Neutrophil (primary cell): ENCODE measurements around the gene ETV5.

Experiments
- H3K27ac ChIP-seq: fragments of 200-600 bp; sonication (generic); 2 replicates; pipeline ENCODE4 v1.5.1; 2016; ENCODE audit warnings: mild to moderate bottlenecking, moderate library complexity
- H3K27me3 ChIP-seq: fragments of 200-600 bp; sonication (generic); 2 replicates; pipeline ENCODE4 v1.6.0; 2016; ENCODE audit warnings: mild to moderate bottlenecking
- H3K36me3 ChIP-seq: fragments of 200-600 bp; sonication (generic); 2 replicates; pipeline ENCODE4 v1.5.1; 2017
- H3K4me1 ChIP-seq, 2 experiments: fragments of 200-600 bp in 1 of 2; sonication (generic) in 1 of 2; 1 replicate in 1 of 2; 2 replicates in 1 of 2; pipeline versions ENCODE4 v1.5.1 to v1.6.1; 2013 to 2016; ENCODE audit warnings: low read depth in 1 of 2, low read length in 1 of 2, mild to moderate bottlenecking in 1 of 2, moderate library complexity in 1 of 2; ENCODE audit not compliant: control insufficient read depth in 1 of 2, insufficient read depth in 1 of 2
- H3K4me3 ChIP-seq, 2 experiments: fragments of 200-600 bp in 1 of 2; sonication (generic) in 1 of 2; 1 replicate in 1 of 2; 2 replicates in 1 of 2; pipeline ENCODE4 v1.5.1; 2013 to 2016; ENCODE audit warnings: low read depth in 1 of 2, low read length in 1 of 2, mild to moderate bottlenecking in 1 of 2, moderate library complexity in 1 of 2
- H3K9me3 ChIP-seq: fragments of 200-600 bp; sonication (generic); 2 replicates; pipeline ENCODE4 v1.5.1; 2016
- TF ChIP-seq, protein P1 (sequence below): fragments of 200-600 bp; sonication (generic); IDR thresholded peaks from 2 replicates; pipeline ENCODE4 v1.5.1; 2016; ENCODE audit warnings: antibody characterized with exemption

The ETV5 gene

DNA sequence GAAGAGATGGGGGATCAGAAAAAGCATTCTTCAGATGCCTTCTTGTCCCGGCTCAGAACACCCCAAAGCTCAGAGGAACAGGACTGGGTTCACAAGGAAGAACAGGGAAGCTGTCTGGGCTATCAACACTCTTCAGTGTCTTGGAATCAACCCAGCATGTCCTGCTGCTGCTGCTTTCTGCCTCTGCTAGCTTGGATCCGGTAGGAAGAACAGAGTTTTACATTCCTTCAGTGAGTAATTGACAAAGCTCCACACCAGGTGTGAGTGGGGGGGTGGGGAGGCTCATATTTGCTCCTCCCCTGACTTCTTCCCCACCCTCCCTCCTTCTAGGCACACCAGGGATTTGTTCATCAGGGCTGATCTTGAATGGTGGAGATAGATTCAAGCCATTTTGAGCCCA, 13.1 kb upstream of the ETV5 start:
- Histone ChIP-seq H3K36me3 (no peaks in the 10 kb centered on the region), H3K27ac (no peak overlapping the region), H3K4me3 (no peak overlapping the region), H3K27me3 (peaks cover 35% of the 10 kb centered on the region), H3K9me3 (no peaks in the 10 kb centered on the region), H3K4me1 (no peaks in the 10 kb centered on the region)
- TF ChIP-seq, protein P1, sequence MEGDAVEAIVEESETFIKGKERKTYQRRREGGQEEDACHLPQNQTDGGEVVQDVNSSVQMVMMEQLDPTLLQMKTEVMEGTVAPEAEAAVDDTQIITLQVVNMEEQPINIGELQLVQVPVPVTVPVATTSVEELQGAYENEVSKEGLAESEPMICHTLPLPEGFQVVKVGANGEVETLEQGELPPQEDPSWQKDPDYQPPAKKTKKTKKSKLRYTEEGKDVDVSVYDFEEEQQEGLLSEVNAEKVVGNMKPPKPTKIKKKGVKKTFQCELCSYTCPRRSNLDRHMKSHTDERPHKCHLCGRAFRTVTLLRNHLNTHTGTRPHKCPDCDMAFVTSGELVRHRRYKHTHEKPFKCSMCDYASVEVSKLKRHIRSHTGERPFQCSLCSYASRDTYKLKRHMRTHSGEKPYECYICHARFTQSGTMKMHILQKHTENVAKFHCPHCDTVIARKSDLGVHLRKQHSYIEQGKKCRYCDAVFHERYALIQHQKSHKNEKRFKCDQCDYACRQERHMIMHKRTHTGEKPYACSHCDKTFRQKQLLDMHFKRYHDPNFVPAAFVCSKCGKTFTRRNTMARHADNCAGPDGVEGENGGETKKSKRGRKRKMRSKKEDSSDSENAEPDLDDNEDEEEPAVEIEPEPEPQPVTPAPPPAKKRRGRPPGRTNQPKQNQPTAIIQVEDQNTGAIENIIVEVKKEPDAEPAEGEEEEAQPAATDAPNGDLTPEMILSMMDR: no peak

GRCh38 chr3:186121278-186121677, 12.4 kb upstream of the ETV5 start:
- Histone ChIP-seq H3K4me3 (no peak overlapping the region), H3K4me1 (no peaks in the 10 kb centered on the region), H3K36me3 (no peaks in the 10 kb centered on the region), H3K27me3 (peaks cover 35% of the 10 kb centered on the region), H3K9me3 (no peaks in the 10 kb centered on the region), H3K27ac (no peak overlapping the region)
- TF ChIP-seq, protein P1: no peak

GRCh38 chr3:186119499-186119898, 10.6 kb upstream of the ETV5 start:
- Histone ChIP-seq H3K4me3 (no peak overlapping the region), H3K36me3 (no peaks in the 10 kb centered on the region), H3K27ac (no peak overlapping the region), H3K27me3 (peaks cover 52% of the 10 kb centered on the region), H3K4me1 (no peaks in the 10 kb centered on the region), H3K9me3 (no peaks in the 10 kb centered on the region)
- TF ChIP-seq, protein P1: no peak

DNA sequence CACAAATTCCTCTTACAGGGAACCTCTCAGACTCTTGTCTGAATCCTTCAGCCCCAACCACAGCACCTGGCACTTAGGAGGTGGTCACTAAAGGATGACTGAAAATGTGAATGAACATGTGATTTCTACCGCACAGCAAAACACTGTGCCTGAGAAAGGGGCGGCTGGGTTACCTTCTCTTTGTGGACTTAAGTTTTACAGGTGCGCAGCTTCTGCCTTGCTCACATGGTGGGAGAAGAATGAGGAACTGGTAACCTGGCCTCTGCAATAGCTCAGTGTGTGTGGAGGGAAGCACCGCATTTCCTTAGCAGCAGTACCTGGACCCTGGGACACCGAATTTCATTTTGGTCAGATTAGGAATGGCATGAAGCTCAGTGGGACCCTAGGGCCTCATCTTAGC, 9.8 kb upstream of the ETV5 start:
- H3K4me1 ChIP-seq: no peaks in the 10 kb centered on the region
- no peaks in the 10 kb centered on the region for H3K36me3 ChIP-seq
- H3K27ac ChIP-seq: no peak overlapping the region
- H3K9me3 ChIP-seq: no peaks in the 10 kb centered on the region
- H3K4me3 ChIP-seq: no peak overlapping the region
- TF ChIP-seq, protein P1: no peak
- H3K27me3 ChIP-seq: peaks cover 61% of the 10 kb centered on the region

DNA sequence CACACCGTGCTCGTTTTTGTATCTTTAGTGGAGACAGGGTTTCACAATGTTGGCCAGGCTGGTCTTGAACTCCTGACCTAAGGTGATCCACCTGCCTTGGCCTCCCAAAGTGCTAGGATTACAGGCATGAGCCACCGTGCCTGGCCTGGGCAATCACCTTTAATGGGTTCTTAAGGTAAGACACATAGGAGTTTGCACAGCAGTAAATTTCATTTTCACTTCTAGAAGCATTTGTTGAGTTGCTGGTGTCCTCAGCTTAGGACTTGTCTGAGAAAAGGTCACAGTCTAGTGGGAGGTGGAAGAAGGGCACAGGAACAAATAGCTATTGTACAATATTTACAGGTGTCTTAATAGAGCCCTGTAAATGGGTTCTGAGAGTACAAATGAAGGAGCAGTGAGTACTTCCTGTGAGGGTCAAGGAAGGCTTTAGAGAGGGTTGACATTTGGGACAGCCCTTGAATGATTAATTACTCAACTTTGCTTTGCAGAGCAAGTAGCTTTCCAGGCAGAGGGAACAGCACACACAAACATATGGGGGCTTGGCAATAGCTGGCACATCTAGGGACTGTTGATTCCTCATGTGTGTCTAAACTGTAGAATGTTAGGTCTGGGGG, 8.7 kb upstream of the ETV5 start:
- H3K9me3 ChIP-seq: no peaks in the 10 kb centered on the region
- TF ChIP-seq, protein P1: no peak
- H3K4me1 ChIP-seq: no peaks in the 10 kb centered on the region
- H3K27me3 ChIP-seq: peaks cover 71% of the 10 kb centered on the region
- no peaks in the 10 kb centered on the region for H3K36me3 ChIP-seq
- H3K27ac ChIP-seq: no peak overlapping the region
- H3K4me3 ChIP-seq: no peak overlapping the region
